K562 (cell line): Measurements from ENCODE around the gene SNX30. TPM values are rescaled to one million over a fixed set of nuclear protein-coding genes. Genes with fewer than 3 reads are reported as not detected.

ENCODE experiments used
- ATAC-seq: fragments of 200-7000 bp; cut with Tn5 transposase; 3 replicates; pipeline ENCODE4 v1.9.1; 2020; ENCODE audit warnings: moderate library complexity
- BruUV-seq: library from RNA; stranded (reverse); fragments of 400-500 nt; replicated peaks from 2 replicates; lab custom pipeline; 2021; lab: Mats Ljungman, UMichigan
- CTCF ChIA-PET: fragments of 300-600 bp; formaldehyde crosslinking; extraction: SDS; loops from one replicate; lab custom pipeline; 2021; ENCODE audit warnings: low intra/inter-chr PET ratio; lab: Yijun Ruan, JAX
- POLR2A ChIA-PET: fragments of 300-600, 350-650 bp; sonication (Branson Sonifier 250); formaldehyde crosslinking; extraction: SDS; loops from one replicate; lab custom pipeline; 2021; ENCODE audit warnings: antibody characterized with exemption, inconsistent platforms; lab: Yijun Ruan, JAX
- DNase-seq, 4 experiments: peaks; one replicate each; pipeline versions ENCODE4 v3.0.0 to v3.0.0-alpha.2; 2011 to 2018; ENCODE audit warnings: low spot score in 3 of 4, mixed read lengths in 3 of 4; ENCODE audit errors: extremely low read depth in 1 of 4
- FAIRE-seq: peaks from 2 replicates; lab custom pipeline; 2011; peaks lifted over from hg19 to GRCh38; lab: Jason Lieb, UNC
- H2AFZ ChIP-seq: 2 replicates; pipeline ENCODE4 v1.6.0; 2011; ENCODE audit warnings: low read depth, low read length, control low read depth, inconsistent platforms
- H3K27ac ChIP-seq: fragments of 200-600 bp; 3 replicates; pipeline ENCODE4 v1.8.0; 2011; ENCODE audit warnings: low read depth, mild to moderate bottlenecking, control low read depth, inconsistent platforms, low read length, moderate library complexity, mixed read lengths; ENCODE audit errors: extremely low read depth
- H3K27me3 ChIP-seq, 2 experiments: fragments of 300-600 bp in 1 of 2; 2 replicates in 1 of 2; 3 replicates in 1 of 2; pipeline versions ENCODE4 v1.6.0 to v1.8.0; 2011; ENCODE audit warnings: inconsistent platforms in 2 of 2, low read length in 2 of 2, mild to moderate bottlenecking in 1 of 2, mixed read lengths in 1 of 2, moderate library complexity in 1 of 2; ENCODE audit not compliant: control insufficient read depth in 2 of 2, insufficient read depth in 2 of 2
- H3K36me3 ChIP-seq: fragments of 300-600 bp; 3 replicates; pipeline ENCODE4 v1.8.0; 2011; ENCODE audit warnings: mild to moderate bottlenecking, low read length, inconsistent platforms; ENCODE audit not compliant: control insufficient read depth, insufficient read depth
- H3K4me1 ChIP-seq, 2 experiments: fragments of 200-600 bp in 1 of 2; replicated peaks in 1 of 2; 2 replicates in 1 of 2; 3 replicates in 1 of 2; pipeline versions ENCODE4 v1.5.1 to v1.8.0; 2011; ENCODE audit warnings: inconsistent platforms in 2 of 2, low read length in 2 of 2, mild to moderate bottlenecking in 1 of 2, mixed read lengths in 1 of 2, moderate library complexity in 1 of 2; ENCODE audit not compliant: control insufficient read depth in 2 of 2, insufficient read depth in 2 of 2
- H3K4me2 ChIP-seq: 2 replicates; pipeline ENCODE4 v1.6.1; 2011; ENCODE audit warnings: low read length, control low read depth, inconsistent platforms, mixed read lengths; ENCODE audit not compliant: insufficient read depth
- H3K4me3 ChIP-seq: fragments of 200-600 bp; sonication (generic), shearing (Covaris generic); 2 replicates; pipeline ENCODE4 v1.5.1; 2016; ENCODE audit warnings: control low read depth, inconsistent platforms
- H3K79me2 ChIP-seq: fragments of 200-600 bp; 3 replicates; pipeline ENCODE4 v1.8.0; 2011; ENCODE audit warnings: low read length, inconsistent platforms; ENCODE audit not compliant: control insufficient read depth, insufficient read depth
- H3K9ac ChIP-seq, 2 experiments: 2 replicates each; pipeline versions ENCODE4 v1.6.0 to v1.6.1; 2011; ENCODE audit warnings: low read depth in 2 of 2, low read length in 2 of 2, control low read depth in 1 of 2, inconsistent platforms in 1 of 2, mild to moderate bottlenecking in 1 of 2, mixed read lengths in 1 of 2; ENCODE audit not compliant: insufficient read depth in 1 of 2
- H3K9me1 ChIP-seq: one replicate; pipeline ENCODE4 v1.6.0; 2011; ENCODE audit warnings: inconsistent platforms, mild to moderate bottlenecking, low read length, moderate library complexity; ENCODE audit not compliant: control insufficient read depth, insufficient read depth
- H3K9me3 ChIP-seq: replicated peaks from 2 replicates; pipeline ENCODE4 v1.5.1; 2011; ENCODE audit warnings: low read depth, low read length, inconsistent platforms; ENCODE audit not compliant: control insufficient read depth, insufficient read depth
- H4K20me1 ChIP-seq: replicated peaks from 2 replicates; pipeline ENCODE4 v1.6.1; 2011; ENCODE audit warnings: low read length, inconsistent platforms, mixed read lengths; ENCODE audit not compliant: control insufficient read depth, insufficient read depth
- CAMTA2 ChIP-seq: fragments of 250-450 bp; sonication (Bioruptor Pico); conservative IDR thresholded peaks from 2 replicates; pipeline ENCODE4 v1.5.1; 2022
- CHD2 ChIP-seq: IDR thresholded peaks from 2 replicates; pipeline ENCODE4 v1.6.1; 2011; ENCODE audit warnings: low read depth, low read length
- HNRNPLL ChIP-seq: fragments of 200-400 bp; formaldehyde crosslinking; IDR thresholded peaks from 2 replicates; pipeline ENCODE4 v1.6.1; 2017; ENCODE audit warnings: low read length, low read depth, mild to moderate bottlenecking; ENCODE audit not compliant: poor library complexity, severe bottlenecking
- KHSRP ChIP-seq: fragments of 450-650 bp; IDR thresholded peaks from 2 replicates; pipeline ENCODE4 v1.6.1; 2017
- NR2C1 ChIP-seq, 2 experiments: fragments of 450-650 bp; IDR thresholded peaks; 2 replicates each; pipeline ENCODE4 v1.6.1; 2017; ENCODE audit warnings: mild to moderate bottlenecking in 2 of 2, antibody characterized with exemption in 1 of 2, inconsistent platforms in 1 of 2, missing compliant biosample characterization in 1 of 2, missing genetic modification characterization in 1 of 2
- PML ChIP-seq: IDR thresholded peaks from 2 replicates; pipeline ENCODE4 v1.6.1; 2012; ENCODE audit warnings: low read length, inconsistent platforms
- POLR2B ChIP-seq: fragments of 450-650 bp; IDR thresholded peaks from 2 replicates; pipeline ENCODE4 v1.6.1; 2018; ENCODE audit warnings: low read depth; ENCODE audit not compliant: partially characterized antibody
- RBM14 ChIP-seq: fragments of 200-400 bp; formaldehyde crosslinking; IDR thresholded peaks from 2 replicates; pipeline ENCODE4 v1.6.1; 2018; ENCODE audit warnings: low read depth, mild to moderate bottlenecking, low read length, moderate library complexity, borderline replicate concordance; ENCODE audit not compliant: insufficient read depth
- SOX6 ChIP-seq: fragments of 450-650 bp; IDR thresholded peaks from 2 replicates; pipeline ENCODE4 v1.6.1; 2014; ENCODE audit warnings: mild to moderate bottlenecking
- TAL1 ChIP-seq: fragments of 450-650 bp; IDR thresholded peaks from 2 replicates; pipeline ENCODE4 v1.6.1; 2016; ENCODE audit warnings: mild to moderate bottlenecking
- TCF7L2 ChIP-seq: fragments of 150-350 bp; IDR thresholded peaks from 2 replicates; pipeline ENCODE4 v1.6.1; 2016; ENCODE audit warnings: low read depth, mild to moderate bottlenecking, low read length, moderate library complexity
- THRB ChIP-seq: fragments of 450-650 bp; formaldehyde crosslinking; conservative IDR thresholded peaks from 2 replicates; pipeline ENCODE4 v1.4.0; 2022; ENCODE audit warnings: mild to moderate bottlenecking, missing genetic modification characterization
- ZNF589 ChIP-seq: fragments of 200-800 bp; sonication (Bioruptor generic); IDR thresholded peaks from 2 replicates; pipeline ENCODE4 v1.6.1; 2016; ENCODE audit warnings: low read depth, missing genetic modification characterization, missing compliant biosample characterization
- WGBS: fragments of 100-300 bp; shearing (Covaris generic); methylation state at CpG from one replicate; pipeline ENCODE4 v1.1.6; 2016; ENCODE audit warnings: low coverage, mixed read lengths; ENCODE audit not compliant: insufficient coverage; ENCODE audit errors: missing lambda C conversion rate; 5-methylcytosine and 5-hydroxymethylcytosine counted together
- in situ Hi-C: fragments of 300-500 bp; cut with MboI; formaldehyde crosslinking; loops from 4 replicates; pipeline ENCODE4 v1.15.0; 2018; ENCODE audit warnings: inconsistent platforms, mixed read lengths
- intact Hi-C: fragments of 100-400 bp; cut with micrococcal nuclease; formaldehyde crosslinking; loops from 2 replicates; pipeline ENCODE4 v1.14.2; 2022
- polyA plus RNA-seq, 8 experiments: library from polyadenylated mRNA; depleted of rRNA in 4 of 8; stranded (reverse) in 5 of 8; unstranded in 3 of 8; fragments of >200 nt; fragmentation: Nextera tagmentation in 2 of 8; fragmentation: Illumina TruSeq in 1 of 8; extraction: Ambion mirVana in 2 of 8; extraction: Trizol in 1 of 8; gene quantifications; 2 replicates each; pipeline versions ENCODE4 v1.2.1 to v1.2.3, GENCODE V29; 2011 to 2014; ENCODE audit warnings: inconsistent platforms in 1 of 8, missing spikeins in 1 of 8
- total RNA-seq, 7 experiments: library from RNA; depleted of rRNA in 6 of 7; stranded (reverse); fragments of >200 nt in 6 of 7; fragmentation: Illumina TruSeq in 2 of 7; extraction: Trizol in 2 of 7; gene quantifications; 2 replicates each; pipeline versions ENCODE4 v1.2.1 to v1.2.3, GENCODE V29; 2011 to 2021; ENCODE audit warnings: low replicate concordance in 1 of 7
- TF ChIP-seq, protein P1 (sequence below), 3 experiments: IDR thresholded peaks in 2 of 3; conservative IDR thresholded peaks in 1 of 3; 2 replicates each; pipeline ENCODE4 v1.5.1; 2011 to 2012; ENCODE audit warnings: low read length in 3 of 3, mild to moderate bottlenecking in 3 of 3, control low read depth in 2 of 3, improper control_type of control experiment in 1 of 3, inconsistent platforms in 1 of 3, low read depth in 1 of 3, mixed read lengths in 1 of 3, moderate library complexity in 1 of 3; ENCODE audit not compliant: insufficient read depth in 2 of 3

Gene SNX30
- total and polyA plus RNA-seq, 9 of the 15 experiments (the other 6 are each of a cell fraction or from before 2014, with no cell fraction given): 0.76 to 5.9 (median 3.3) TPM

- TF ChIP-seq RBM14: no peak
- no peak for TF ChIP-seq ZNF589 (CRISPR knock-in tag)
- TF ChIP-seq CAMTA2 (CRISPR knock-in tag): no peak
- TF ChIP-seq KHSRP: no peak
- TF ChIP-seq TAL1: no peak
- TF ChIP-seq, all 486 proteins: peak for 0
- Histone ChIP-seq H3K27me3 (peaks cover 37 to 61% of the 10 kb centered on the region in 2 experiments), H3K27ac (no peak overlapping the region), H3K4me2 (no peak overlapping the region), H3K9ac (no peak overlapping the region), H3K36me3 (no peaks in the 10 kb centered on the region), H3K9me1 (no peaks in the 10 kb centered on the region), H3K79me2 (no peaks in the 10 kb centered on the region), H3K4me1 (peaks cover 0 to 6% of the 10 kb centered on the region in 2 experiments; a peak in 1 of 5 replicates), H3K9me3 (no peaks in the 10 kb centered on the region), H4K20me1 (no peaks in the 10 kb centered on the region), H3K4me3 (no peak overlapping the region), H2AFZ (no peak overlapping the region)
- intact Hi-C loops (no loop called here), in situ Hi-C loops (no loop called here)
- no TSS peak for BruUV-seq
- 5% methylated on average over 1 of the region's 1 CpG for whole genome bisulfite sequencing
- CTCF ChIA-PET: no interaction called here
- ATAC-seq (no peak), FAIRE-seq (no peak), DNase-seq (no peak)
- POLR2A ChIA-PET: interaction anchor here (0.6 to 1.1 kb wide), 2 partner anchors 11 to 630 kb away, joined by 3 to 4 read pairs; no protein-coding TSS in a partner anchor
These were observed 134.8 kb downstream of the SNX30 start for GRCh38 chr9:112885324-112885723.

- Histone ChIP-seq H3K4me3 (no peak overlapping the region), H3K4me2 (no peak overlapping the region), H3K36me3 (no peaks in the 10 kb centered on the region), H3K79me2 (no peaks in the 10 kb centered on the region), H2AFZ (no peak overlapping the region), H3K9me1 (no peaks in the 10 kb centered on the region), H3K9me3 (no peaks in the 10 kb centered on the region), H3K9ac (no peak overlapping the region), H3K27me3 (peaks cover 41 to 67% of the 10 kb centered on the region in 2 experiments), H3K27ac (no peak overlapping the region), H4K20me1 (no peaks in the 10 kb centered on the region), H3K4me1 (peaks cover 0 to 14% of the 10 kb centered on the region in 2 experiments; a peak in 1 of 5 replicates)
- FAIRE-seq (no peak), ATAC-seq (no peak), DNase-seq (no peak)
- intact Hi-C loops (no loop called here), in situ Hi-C loops (no loop called here)
- ChIA-PET POLR2A (interaction anchor here (2.3 kb wide), 1 partner anchor 17 kb away, joined by 9 read pairs; no protein-coding TSS in a partner anchor), CTCF (interaction anchor here (1.2 kb wide), 1 partner anchor 42 kb away, joined by 8 read pairs; no protein-coding TSS in a partner anchor)
- WGBS: 4% methylated on average over 4 of the region's 4 CpGs
- no TSS peak for BruUV-seq
- TF ChIP-seq, protein P1, sequence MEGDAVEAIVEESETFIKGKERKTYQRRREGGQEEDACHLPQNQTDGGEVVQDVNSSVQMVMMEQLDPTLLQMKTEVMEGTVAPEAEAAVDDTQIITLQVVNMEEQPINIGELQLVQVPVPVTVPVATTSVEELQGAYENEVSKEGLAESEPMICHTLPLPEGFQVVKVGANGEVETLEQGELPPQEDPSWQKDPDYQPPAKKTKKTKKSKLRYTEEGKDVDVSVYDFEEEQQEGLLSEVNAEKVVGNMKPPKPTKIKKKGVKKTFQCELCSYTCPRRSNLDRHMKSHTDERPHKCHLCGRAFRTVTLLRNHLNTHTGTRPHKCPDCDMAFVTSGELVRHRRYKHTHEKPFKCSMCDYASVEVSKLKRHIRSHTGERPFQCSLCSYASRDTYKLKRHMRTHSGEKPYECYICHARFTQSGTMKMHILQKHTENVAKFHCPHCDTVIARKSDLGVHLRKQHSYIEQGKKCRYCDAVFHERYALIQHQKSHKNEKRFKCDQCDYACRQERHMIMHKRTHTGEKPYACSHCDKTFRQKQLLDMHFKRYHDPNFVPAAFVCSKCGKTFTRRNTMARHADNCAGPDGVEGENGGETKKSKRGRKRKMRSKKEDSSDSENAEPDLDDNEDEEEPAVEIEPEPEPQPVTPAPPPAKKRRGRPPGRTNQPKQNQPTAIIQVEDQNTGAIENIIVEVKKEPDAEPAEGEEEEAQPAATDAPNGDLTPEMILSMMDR (IDR thresholded peaks at IDR 0.05 in 2 of 3, conservative IDR thresholded peaks at IDR 0.05 in 1 of 3; ENCODE audit: insufficient read depth in 2 of 3, low read depth in 1 of 3, low read length in 3 of 3): no peak
- TF ChIP-seq HNRNPLL (no peak), CHD2 (no peak), TCF7L2 (no peak), PML (no peak), NR2C1 (IDR thresholded peaks at IDR 0.05) (no peak), NR2C1 (tag; IDR thresholded peaks at IDR 0.05) (no peak), SOX6 (no peak), POLR2B (no peak), THRB (CRISPR knock-in tag) (no peak)
These were observed 135.8 kb downstream of the SNX30 start for GRCh38 chr9:112886351-112886750.
